OCI-LY1 (cell line): ENCODE measurements around the gene PDGFD.

Experiments used
- EZH2 ChIP-seq: fragments of 200-600 bp; sonication (generic), shearing (Covaris generic); IDR thresholded peaks from 2 replicates; pipeline ENCODE4 v1.8.0; 2017; ENCODE audit warnings: borderline replicate concordance, mixed run types, mild to moderate bottlenecking, antibody characterized with exemption, low read length, moderate library complexity, mixed read lengths
- TF ChIP-seq, protein P1 (sequence below): fragments of 200-600 bp; sonication (generic), shearing (Covaris generic); IDR thresholded peaks from 2 replicates; pipeline ENCODE4 v1.5.1; 2017; ENCODE audit warnings: mild to moderate bottlenecking, antibody characterized with exemption, low read length, moderate library complexity, mixed read lengths

DNA sequence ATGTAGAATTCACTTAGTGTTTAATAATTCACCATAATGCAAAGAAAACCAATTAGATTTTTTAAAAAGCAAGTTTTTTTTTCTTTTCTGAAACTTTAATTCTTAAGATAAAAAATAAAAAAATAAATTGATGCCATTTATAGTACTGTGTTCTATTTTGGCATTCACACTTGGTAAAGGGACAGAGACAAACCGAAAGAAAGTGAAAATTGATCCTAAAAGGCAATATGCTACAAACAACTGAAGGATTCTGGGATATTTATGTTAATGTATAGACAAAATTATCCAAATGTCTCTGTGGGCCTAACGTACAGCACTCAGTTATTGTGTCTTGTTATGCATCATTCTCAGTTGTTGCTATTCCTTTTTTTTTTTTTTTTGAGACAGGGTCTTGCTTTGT, 169.4 kb downstream of the PDGFD start:
- TF ChIP-seq, protein P1, sequence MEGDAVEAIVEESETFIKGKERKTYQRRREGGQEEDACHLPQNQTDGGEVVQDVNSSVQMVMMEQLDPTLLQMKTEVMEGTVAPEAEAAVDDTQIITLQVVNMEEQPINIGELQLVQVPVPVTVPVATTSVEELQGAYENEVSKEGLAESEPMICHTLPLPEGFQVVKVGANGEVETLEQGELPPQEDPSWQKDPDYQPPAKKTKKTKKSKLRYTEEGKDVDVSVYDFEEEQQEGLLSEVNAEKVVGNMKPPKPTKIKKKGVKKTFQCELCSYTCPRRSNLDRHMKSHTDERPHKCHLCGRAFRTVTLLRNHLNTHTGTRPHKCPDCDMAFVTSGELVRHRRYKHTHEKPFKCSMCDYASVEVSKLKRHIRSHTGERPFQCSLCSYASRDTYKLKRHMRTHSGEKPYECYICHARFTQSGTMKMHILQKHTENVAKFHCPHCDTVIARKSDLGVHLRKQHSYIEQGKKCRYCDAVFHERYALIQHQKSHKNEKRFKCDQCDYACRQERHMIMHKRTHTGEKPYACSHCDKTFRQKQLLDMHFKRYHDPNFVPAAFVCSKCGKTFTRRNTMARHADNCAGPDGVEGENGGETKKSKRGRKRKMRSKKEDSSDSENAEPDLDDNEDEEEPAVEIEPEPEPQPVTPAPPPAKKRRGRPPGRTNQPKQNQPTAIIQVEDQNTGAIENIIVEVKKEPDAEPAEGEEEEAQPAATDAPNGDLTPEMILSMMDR = no peak
- no peak for TF ChIP-seq EZH2
